Inflammatory macrophage treated with lipopolysaccharide for 4 hours (primary cell): ENCODE data around the gene COL16A1.
A peak's percentile ranks its signal among the peaks of the same experiment; 100 is the strongest.

ENCODE experiments used
- DNase-seq: peaks from one replicate; pipeline ENCODE4 v3.0.0-alpha.2; 2020

Gene COL16A1

DNA sequence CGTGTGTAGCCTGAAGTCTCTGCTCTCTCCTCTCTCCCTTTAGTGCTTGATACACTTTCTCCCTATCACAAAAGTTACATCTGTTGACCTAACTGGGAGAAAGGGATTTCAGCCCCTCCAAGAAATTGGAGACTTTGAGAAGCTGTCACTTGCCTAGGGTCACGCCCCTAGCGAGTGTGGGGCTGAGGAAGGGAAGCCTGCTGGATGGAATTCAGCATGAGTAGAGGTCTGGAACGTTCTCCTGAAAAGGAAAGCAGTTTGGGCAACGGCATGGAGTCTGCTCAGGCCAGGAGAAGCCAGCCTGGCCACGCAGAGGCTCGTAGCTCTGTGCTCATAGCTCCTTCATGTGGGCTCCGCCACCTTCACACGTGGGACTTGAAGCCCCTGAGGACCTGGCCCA is 22.4 kb downstream of the COL16A1 start:
- no peak for DNase-seq

DNA sequence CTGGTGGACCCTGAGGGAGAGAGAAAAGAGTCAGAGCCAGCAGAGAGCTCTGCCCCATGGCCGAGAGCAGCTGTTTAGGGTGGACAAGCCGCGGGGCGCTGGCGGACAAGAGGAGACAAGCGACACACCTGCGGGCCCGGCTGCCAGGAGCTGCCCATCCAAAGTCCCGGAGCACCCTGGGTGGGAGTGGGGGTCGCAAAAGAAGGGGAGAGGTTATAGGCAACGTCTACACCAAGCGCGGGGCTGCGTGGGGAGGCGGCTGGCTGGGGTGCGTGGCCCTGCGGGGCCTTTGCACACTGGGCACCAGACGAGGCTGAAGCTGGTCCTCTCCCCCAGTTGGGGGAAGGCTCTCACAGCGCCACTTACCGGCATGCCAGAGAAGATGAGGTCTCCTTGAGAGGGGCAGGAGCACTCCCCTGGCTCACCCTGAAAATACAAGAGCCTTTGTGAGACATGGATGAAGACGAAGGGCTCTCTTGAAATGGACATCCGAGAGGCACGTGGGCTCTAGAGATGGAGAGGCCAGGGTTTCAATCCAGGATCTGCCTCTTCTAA is 24.1 kb downstream of the COL16A1 start:
- no peak for DNase-seq

DNA sequence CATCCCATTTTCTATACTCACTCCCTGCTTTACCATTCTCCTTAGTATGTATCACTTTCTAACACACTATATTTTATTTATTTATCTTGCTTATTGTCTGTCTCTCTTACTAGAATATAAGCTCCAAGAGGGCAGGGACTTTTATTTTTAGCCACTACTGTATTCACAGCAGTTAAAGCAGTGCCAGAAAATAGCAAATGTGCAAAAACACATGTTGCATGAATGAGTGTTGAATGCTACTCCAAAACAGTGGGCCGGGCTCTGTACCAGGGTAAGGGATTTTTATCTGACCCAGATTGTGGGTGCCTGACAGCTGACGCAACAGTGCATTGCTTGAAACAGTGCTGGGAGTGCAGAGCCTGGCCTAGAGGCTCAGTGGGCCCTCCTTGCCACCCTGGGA is 24.7 kb downstream of the COL16A1 start:
- DNase-seq = no peak

GRCh38 chr1:31678681-31679080 is 25.1 kb downstream of the COL16A1 start:
- DNase-seq = no peak

DNA sequence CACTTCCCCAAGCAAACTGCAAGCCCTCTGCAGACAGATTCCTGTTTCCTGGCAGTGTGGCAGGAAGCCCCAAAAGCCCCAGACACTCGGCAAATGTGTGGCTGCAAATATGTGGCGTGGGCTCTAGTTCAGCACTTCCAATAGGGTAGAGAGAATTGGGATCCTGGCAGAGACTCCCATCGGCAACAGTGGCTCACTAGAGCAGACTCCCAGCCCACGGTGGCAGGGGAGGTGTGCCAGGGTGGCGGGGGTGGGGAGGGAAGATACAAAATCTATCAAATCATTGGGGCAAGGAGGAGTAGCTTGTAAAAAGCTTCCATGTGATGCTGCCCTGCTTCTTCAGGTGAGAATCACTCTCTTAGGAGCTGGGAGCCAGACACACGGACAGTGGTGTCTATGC is 25.9 kb downstream of the COL16A1 start:
- no peak for DNase-seq

DNA sequence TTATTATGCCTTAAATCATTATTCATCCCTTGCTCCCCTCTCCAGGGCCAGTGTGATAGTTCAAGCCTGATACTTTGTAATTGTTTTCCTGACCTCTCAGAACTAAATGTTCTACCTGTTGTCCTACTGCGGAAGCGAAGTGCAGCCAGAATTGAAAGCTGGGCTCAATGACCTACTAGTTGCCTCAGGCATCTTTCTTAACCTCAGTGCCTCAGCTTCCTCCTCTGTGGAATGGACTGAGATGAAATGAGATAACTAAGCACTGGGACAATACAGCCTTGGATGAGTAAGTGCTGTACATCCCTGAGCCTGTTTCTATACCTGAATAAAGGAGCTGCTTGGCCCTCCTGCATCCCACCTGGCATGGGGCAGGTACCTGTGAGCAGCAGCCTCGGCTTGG is 26.4 kb downstream of the COL16A1 start:
- no peak for DNase-seq

GRCh38 chr1:31675756-31676155 is 28.1 kb downstream of the COL16A1 start:
- no peak for DNase-seq

DNA sequence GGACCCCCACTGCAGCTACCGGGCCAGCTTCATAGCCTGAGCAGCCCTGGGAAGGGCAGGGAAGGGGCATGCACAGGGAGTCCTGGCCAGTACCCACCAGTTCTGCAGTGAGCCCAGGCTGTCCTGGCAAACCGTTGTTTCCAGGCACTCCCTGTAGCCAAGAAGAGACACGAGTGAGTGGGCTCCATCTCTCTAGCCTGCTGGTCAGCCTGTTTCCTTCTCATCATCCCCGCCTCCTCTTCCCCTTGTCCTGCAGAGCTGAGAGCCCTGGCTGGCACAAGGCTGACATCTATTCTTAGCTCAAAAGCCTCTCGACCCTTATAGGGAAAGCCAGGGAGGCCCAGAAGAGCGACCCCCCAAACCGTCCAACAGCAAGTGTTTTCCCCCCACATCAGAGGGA is 28.7 kb downstream of the COL16A1 start:
- no peak for DNase-seq

DNA sequence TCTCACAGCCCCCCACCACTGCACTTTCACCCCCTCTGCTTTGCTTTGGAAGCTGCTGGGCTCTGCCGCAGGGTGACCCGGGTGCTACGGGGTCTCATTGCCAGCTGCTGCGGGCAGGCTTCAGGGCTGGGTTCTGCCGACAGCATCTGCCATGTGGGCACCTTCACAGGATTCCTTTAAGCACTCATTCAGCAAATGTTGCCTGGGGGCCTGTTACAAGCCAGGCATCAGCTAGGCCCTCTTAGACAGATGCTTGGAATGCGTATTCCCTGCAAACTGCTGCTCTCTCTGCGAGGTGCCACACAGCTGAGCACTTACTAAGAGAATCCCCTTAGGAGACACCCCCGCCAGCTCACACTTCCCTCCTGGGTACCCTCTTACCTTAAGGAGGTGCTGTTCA is 29.2 kb downstream of the COL16A1 start:
- no peak for DNase-seq

DNA sequence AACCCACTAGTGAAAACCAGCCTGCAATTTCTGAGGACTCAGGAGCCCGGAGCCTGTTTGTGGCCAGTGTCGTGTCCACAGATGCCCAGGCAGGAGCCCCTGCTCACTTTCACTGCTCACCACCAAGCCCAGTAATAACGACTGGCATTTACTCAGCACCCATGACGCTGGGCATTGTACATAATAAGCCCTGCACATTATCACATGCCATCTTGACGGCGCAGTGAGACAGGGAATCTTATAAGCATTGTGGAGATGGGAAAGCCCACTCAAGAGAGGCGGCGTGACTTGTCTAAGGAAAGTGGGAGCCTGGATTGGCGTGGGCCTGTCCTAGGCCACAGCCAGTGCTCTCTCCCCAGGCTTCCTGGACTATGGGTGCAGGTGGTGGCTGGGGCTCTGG is 30.4 kb downstream of the COL16A1 start:
- no peak for DNase-seq

- no peak for DNase-seq
Measured at GRCh38 chr1:31672986-31673385, 30.8 kb downstream of the COL16A1 start.

- no peak for DNase-seq
Measured at GRCh38 chr1:31671561-31672201, 32.1 kb downstream of the COL16A1 start.

DNA sequence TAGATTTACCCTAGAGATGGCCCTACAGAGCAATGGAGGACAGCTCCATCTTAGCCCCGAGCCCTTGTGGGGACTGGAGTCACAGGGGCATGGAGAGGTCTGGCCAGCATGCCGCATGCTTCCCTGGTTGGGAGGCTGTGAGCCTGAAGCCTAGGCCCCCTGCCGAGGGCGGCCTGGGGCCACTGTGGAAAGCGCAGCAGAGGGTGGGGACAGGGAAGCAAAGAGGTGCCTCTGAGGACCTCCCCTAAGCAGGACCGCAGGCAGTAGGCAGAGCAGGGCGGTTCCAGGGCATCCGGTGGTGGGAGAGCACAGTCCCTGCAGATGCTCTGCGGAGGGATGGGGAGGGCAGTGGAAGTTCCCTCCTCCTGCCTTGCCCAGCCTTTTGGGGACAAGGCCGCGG is 32.7 kb downstream of the COL16A1 start:
- no peak for DNase-seq

- no peak for DNase-seq
Measured at GRCh38 chr1:31670593-31670964, 33.2 kb downstream of the COL16A1 start.

DNA sequence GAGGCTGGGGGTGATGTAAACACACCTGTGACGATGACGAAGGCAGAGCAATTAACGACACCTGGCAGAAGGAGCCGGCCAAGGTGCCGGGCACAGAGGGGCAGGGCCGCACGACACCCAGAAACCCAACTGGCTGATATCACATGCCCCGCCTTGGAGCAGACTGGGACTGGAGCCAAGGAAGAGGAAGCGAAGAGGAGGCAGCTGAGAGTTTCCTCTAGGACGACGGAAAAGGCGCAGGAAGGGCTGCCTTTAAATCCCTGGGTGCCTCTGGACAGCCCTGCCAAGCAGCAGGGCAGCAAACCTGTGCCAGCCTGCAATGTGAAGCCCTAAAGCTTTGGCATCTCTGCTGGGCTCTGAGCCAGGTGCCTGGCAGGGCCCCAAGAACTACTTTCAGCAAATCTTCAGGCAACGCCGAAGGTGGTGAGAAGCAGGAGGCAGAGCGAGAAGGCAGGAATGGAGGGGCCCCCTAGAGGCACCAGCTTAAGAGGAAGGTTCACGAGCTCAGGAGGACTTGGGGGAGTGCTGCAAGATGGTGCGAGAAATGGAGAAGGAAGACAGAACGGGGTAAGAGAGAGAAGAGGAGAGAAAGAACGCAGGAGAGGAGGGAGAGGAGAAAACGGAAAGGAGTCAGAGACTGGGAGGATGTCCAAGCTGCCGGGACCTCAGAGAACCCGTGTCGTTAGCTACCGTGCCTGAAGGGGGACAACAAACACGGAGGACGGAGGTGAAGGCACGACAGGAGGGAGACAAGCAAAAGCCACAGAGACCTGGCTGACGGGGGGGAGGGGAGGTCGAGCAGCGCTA is 33.8 kb downstream of the COL16A1 start:
- peak; percentile 28 for DNase-seq

DNA sequence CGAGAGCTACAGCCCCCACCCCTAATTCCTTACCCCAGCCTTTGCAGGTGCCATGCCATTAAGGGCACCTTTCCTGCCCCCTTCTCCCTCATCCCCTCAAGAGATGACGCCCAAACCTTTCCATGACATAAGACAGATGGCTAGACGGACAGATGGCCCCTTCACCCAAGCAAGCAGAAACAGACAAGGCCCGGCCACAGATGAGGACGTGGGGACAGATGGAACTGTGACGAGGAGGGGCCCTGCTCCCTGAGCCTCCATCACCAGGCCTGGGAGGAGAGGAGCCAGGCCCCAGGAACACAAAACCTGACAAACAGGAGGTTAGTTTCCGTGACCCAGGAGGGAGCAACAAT is 34.4 kb downstream of the COL16A1 start:
- no peak for DNase-seq

GRCh38 chr1:31668303-31668883 is 35.4 kb downstream of the COL16A1 start:
- no peak for DNase-seq

DNA sequence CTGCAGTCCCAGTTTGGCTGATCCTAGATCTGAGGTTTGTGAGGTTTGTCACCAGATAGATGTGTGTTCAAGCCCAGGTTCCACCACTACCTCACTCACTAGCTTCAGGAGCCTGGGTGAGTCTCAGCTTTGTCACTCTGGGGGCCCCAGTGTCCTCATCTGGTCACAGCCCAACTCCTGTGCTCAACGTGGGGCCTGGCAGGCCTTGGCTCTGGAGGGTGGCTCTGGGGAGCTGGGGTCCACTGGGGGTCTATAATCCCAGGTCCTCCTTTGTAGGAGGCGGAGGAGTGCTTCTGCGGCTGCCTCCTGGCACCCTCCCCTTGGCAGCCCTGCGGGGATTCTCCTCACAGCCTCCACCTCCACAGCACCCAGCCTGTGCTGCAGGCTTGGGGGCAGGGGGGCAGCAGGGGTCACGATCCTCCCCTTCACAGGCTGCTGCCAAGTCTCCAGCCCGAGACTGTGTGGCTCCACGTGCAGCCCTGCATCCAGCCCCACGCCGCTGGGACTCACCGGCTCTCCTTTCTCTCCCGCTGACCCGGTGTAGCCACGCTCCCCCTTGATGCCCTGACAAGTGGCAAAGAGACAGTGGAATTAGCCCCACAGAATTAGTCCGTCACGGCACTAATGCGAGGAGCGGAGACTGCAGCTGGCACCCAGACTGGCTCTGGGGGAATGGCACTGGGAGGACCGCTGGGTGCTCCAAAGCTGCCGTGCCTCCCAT is 36.6 kb downstream of the COL16A1 start:
- DNase-seq = no peak

GRCh38 chr1:31666263-31666963 is 37.4 kb downstream of the COL16A1 start:
- no peak for DNase-seq

- no peak for DNase-seq
Measured at GRCh38 chr1:31665234-31665878, 38.5 kb downstream of the COL16A1 start.

- no peak for DNase-seq
Measured at GRCh38 chr1:31664528-31664927, 39.3 kb downstream of the COL16A1 start.
